A673 (cell line): ENCODE results near the gene PCBD2. TPM values are rescaled to one million over a fixed set of nuclear protein-coding genes. Genes with fewer than 3 reads are reported as not detected.

Source experiments
- BruUV-seq: library from RNA; stranded (reverse); fragments of 400-500 nt; replicated peaks from 2 replicates; lab custom pipeline; 2021; lab: Mats Ljungman, UMichigan
- CTCF ChIA-PET: fragments of 300-600 bp; sonication (Branson Sonifier 250); formaldehyde crosslinking; loops from one replicate; lab custom pipeline; 2022; ENCODE audit warnings: antibody characterized with exemption; lab: Charles Lee
- POLR2A ChIA-PET: fragments of 300-600 bp; sonication (Branson Sonifier 250); formaldehyde crosslinking; loops from one replicate; lab custom pipeline; 2022; ENCODE audit warnings: antibody characterized with exemption; ENCODE audit not compliant: low non-redundant PET; lab: Charles Lee
- DNase-seq: peaks from one replicate; pipeline ENCODE4 v3.0.0-alpha.2; 2015; ENCODE audit warnings: low spot score
- H3K27ac ChIP-seq: fragments of 200-600 bp; sonication (generic); 2 replicates; pipeline ENCODE4 v1.5.1; 2016; ENCODE audit warnings: mixed run types, low read depth, mild to moderate bottlenecking, mixed read lengths, antibody characterized with exemption, low read length; ENCODE audit not compliant: poor library complexity, severe bottlenecking
- H3K27me3 ChIP-seq: fragments of 200-600 bp; sonication (generic); replicated peaks from 2 replicates; pipeline ENCODE4 v1.6.1; 2017; ENCODE audit warnings: mixed run types, low read depth, mild to moderate bottlenecking, mixed read lengths, antibody characterized with exemption, low read length; ENCODE audit not compliant: insufficient read depth, poor library complexity
- H3K36me3 ChIP-seq: fragments of 200-600 bp; sonication (generic); 2 replicates; pipeline ENCODE4 v1.6.1; 2016; ENCODE audit warnings: mixed run types, mild to moderate bottlenecking, mixed read lengths, antibody characterized with exemption, low read length; ENCODE audit not compliant: insufficient read depth, poor library complexity, severe bottlenecking
- H3K4me1 ChIP-seq: fragments of 200-600 bp; sonication (generic); 2 replicates; pipeline ENCODE4 v1.6.1; 2017; ENCODE audit warnings: mixed run types, mild to moderate bottlenecking, mixed read lengths, antibody characterized with exemption, low read length; ENCODE audit not compliant: insufficient read depth, poor library complexity, severe bottlenecking
- H3K4me3 ChIP-seq: fragments of 200-600 bp; sonication (generic); 2 replicates; pipeline ENCODE4 v1.5.1; 2016; ENCODE audit warnings: low read depth, mixed run types, mild to moderate bottlenecking, mixed read lengths, low read length; ENCODE audit not compliant: poor library complexity, severe bottlenecking
- H3K9me3 ChIP-seq: fragments of 200-600 bp; sonication (generic); 2 replicates; pipeline ENCODE4 v1.6.1; 2016; ENCODE audit warnings: mixed run types, low read depth, mild to moderate bottlenecking, mixed read lengths, antibody characterized with exemption, low read length; ENCODE audit not compliant: poor library complexity, severe bottlenecking
- EZH2 ChIP-seq: fragments of 200-600 bp; sonication (generic); IDR thresholded peaks from 2 replicates; pipeline ENCODE4 v1.6.1; 2017; ENCODE audit warnings: borderline replicate concordance, low read depth, mild to moderate bottlenecking, mixed read lengths, antibody characterized with exemption, low read length; ENCODE audit not compliant: poor library complexity, severe bottlenecking
- intact Hi-C: fragments of 100-400 bp; cut with micrococcal nuclease; formaldehyde crosslinking; loops from one replicate; pipeline ENCODE4 v1.10.0; 2022; ENCODE audit not compliant: unreplicated experiment
- total RNA-seq: library from RNA; stranded (reverse); gene quantifications from 2 replicates; pipeline ENCODE4 v1.2.3, GENCODE V29; 2021
- TF ChIP-seq, protein P1 (sequence below): fragments of 300-800, 200-600 bp; sonication (generic); conservative IDR thresholded peaks from 2 replicates; pipeline ENCODE4 v1.5.1; 2017; ENCODE audit warnings: low read depth, mild to moderate bottlenecking, antibody characterized with exemption, low read length, moderate library complexity, mixed read lengths

The PCBD2 gene
- total RNA-seq, 1 experiment from 2014 or later = 13.8 TPM

DNA sequence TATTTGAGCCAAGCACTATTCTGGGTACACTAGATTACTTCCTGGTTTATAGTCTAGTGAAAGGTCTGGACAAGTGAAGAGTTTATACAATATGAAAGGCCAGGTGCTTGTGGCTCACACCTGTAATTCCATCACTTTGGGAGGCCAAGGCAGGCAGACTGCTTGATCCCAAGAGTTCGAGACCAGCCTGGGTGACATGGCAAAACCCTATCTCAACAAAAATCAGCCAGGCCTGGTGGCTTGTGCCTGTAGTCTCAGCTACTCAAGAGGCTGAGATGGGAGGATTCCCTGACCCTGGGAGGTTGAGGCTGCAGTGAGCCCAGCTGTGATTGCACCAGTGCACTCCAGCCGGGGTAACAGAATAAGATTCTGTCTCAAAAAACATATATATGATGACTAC, 40.2 kb upstream of the PCBD2 start:
- ChIA-PET POLR2A (no interaction called here), CTCF (no interaction called here)
- Histone ChIP-seq H3K27me3 (no peaks in the 10 kb centered on the region), H3K36me3 (peaks cover 14% of the 10 kb centered on the region), H3K27ac (no peak overlapping the region), H3K4me1 (no peaks in the 10 kb centered on the region), H3K4me3 (no peak overlapping the region), H3K9me3 (no peaks in the 10 kb centered on the region)
- no peak for DNase-seq
- intact Hi-C loops = no loop called here
- no peak for TF ChIP-seq EZH2
- TF ChIP-seq, protein P1, sequence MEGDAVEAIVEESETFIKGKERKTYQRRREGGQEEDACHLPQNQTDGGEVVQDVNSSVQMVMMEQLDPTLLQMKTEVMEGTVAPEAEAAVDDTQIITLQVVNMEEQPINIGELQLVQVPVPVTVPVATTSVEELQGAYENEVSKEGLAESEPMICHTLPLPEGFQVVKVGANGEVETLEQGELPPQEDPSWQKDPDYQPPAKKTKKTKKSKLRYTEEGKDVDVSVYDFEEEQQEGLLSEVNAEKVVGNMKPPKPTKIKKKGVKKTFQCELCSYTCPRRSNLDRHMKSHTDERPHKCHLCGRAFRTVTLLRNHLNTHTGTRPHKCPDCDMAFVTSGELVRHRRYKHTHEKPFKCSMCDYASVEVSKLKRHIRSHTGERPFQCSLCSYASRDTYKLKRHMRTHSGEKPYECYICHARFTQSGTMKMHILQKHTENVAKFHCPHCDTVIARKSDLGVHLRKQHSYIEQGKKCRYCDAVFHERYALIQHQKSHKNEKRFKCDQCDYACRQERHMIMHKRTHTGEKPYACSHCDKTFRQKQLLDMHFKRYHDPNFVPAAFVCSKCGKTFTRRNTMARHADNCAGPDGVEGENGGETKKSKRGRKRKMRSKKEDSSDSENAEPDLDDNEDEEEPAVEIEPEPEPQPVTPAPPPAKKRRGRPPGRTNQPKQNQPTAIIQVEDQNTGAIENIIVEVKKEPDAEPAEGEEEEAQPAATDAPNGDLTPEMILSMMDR = no peak
- BruUV-seq = no TSS peak

DNA sequence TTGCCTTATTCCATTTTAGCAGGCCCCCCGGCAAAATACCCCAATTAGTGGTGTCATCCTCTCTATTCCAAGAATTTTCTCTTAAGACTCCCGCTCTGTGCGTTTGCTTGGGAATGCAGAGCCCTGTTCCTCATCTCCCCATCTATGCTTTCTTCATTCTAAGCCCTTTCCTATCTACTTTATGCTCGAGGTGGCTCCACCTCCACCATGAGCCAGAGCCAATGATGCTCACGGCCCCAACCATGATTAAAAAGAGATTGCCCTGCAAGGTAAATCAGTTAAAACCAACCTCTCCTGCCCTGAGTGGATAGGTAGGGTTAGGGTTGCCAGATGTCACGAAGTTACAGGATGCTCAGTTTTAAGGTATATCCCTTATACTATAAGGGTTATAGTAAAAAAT, 31.4 kb upstream of the PCBD2 start:
- CTCF ChIA-PET = no interaction called here
- DNase-seq = peak; percentile 14
- Histone ChIP-seq H3K9me3 (no peaks in the 10 kb centered on the region), H3K4me3 (peak overlapping the region; percentile 71), H3K4me1 (peaks cover 10% of the 10 kb centered on the region), H3K36me3 (no peaks in the 10 kb centered on the region), H3K27me3 (no peaks in the 10 kb centered on the region), H3K27ac (peak overlapping the region; percentile 97)
- TSS peak; percentile 88 for BruUV-seq
- intact Hi-C loops = no loop called here
- no peak for TF ChIP-seq EZH2
- TF ChIP-seq, protein P1 = no peak
- POLR2A ChIA-PET = no interaction called here

DNA sequence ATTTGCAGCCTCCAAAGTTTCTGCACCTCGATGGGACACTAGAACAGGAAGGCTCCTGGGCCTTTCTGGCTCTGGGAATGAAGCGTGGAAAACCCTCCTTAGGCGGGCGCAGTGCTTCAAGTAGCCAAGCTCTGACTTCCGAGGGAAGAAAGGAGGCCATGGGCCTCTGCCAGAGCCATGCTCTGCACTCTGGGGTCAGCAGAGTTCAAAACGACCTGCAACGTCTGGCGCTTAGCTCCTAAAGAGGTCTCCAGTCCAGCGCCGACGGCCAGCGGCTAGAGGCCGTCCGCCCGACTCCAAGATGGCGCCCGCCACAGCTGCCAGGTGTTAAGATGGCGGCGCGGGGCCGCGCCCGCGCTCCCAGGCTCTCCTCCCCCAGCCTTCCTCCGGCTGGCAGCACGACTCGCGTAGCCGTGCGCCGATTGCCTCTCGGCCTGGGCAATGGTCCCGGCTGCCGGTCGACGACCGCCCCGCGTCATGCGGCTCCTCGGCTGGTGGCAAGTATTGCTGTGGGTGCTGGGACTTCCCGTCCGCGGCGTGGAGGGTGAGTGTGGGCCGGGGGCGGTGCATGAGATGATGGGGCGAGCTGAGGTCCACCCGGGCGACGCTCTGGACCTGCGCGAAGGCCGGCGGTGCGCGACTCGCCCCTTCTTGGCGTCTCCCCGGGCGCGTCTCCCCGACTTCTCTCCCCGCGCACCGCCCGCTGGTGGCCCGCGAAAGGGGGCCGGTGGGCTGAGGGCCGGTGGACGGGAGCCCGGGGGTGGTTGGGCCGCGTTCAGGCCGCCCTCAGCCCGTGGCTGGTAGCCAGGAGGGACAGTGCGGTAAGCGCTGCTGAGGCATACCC, 30.7 kb upstream of the PCBD2 start, which contains the start of gene TXNDC15:
TXNDC15 (plus strand) TSS at position 385 of the 844 bp plus-strand sequence; CDS start at position 442, 57 bp downstream.
- Histone ChIP-seq H3K27me3 (no peaks in the 10 kb centered on the region), H3K4me1 (peaks cover 10% of the 10 kb centered on the region), H3K9me3 (no peaks in the 10 kb centered on the region), H3K4me3 (peak within 1 kb of the TSS; percentile 71), H3K36me3 (no peaks in the 10 kb centered on the region), H3K27ac (peak within 1 kb of the TSS; percentile 97)
- peak; percentile 90 for DNase-seq
- intact Hi-C loops = loop anchor here (2.0 kb wide), 1 partner anchor 31 kb away; the partner anchor contains the start of gene PCBD2
- ChIA-PET POLR2A (no interaction called here), CTCF (interaction anchor here (1.5 kb wide), 1 partner anchor 30 kb away, joined by 4 read pairs; the partner anchor contains the start of gene PCBD2)
- BruUV-seq = TSS peak; percentile 47
- TF ChIP-seq, protein P1 = no peak
- no peak for TF ChIP-seq EZH2
